ENCODE data around the gene NMT2. TPM values are rescaled to one million over a fixed set of nuclear protein-coding genes. Genes with fewer than 3 reads are reported as not detected.

Gene NMT2
- total RNA-seq, 1 experiment from 2014 or later = 11.8 TPM

- Histone ChIP-seq H3K79me2 (ENCODE audit: insufficient read depth, low read length) (no peaks in the 10 kb centered on the region), H3K23ac (ENCODE audit: insufficient read length, low read depth, low read length) (no peak overlapping the region), H2BK20ac (ENCODE audit: low read depth, low read length, poor library complexity, severe bottlenecking) (no peak overlapping the region), H3K4me2 (ENCODE audit: insufficient read depth, insufficient read length, low read length) (no peak overlapping the region), H3K14ac (ENCODE audit: insufficient read depth, low read length) (no peak overlapping the region), H4K20me1 (ENCODE audit: control insufficient read depth, insufficient read depth, insufficient read length) (no peaks in the 10 kb centered on the region), H3K27ac (ENCODE audit: insufficient read length, low read depth, low read length) (no peak overlapping the region), H3K9me3 (ENCODE audit: control insufficient read depth, low read depth, low read length) (peaks cover 9% of the 10 kb centered on the region), H4K91ac (ENCODE audit: insufficient read length, low read depth, low read length) (no peak overlapping the region), H2AK5ac (ENCODE audit: insufficient read length, low read length) (no peak overlapping the region), H4K8ac (replicated peaks; ENCODE audit: insufficient read length, low read depth, low read length) (no peak overlapping the region), H3K4me1 (ENCODE audit: insufficient read depth, low read length) (no peaks in the 10 kb centered on the region), H2BK15ac (ENCODE audit: low read depth, low read length) (no peak overlapping the region), H3K23me2 (ENCODE audit: insufficient read length, low read depth, low read length, poor library complexity, severe bottlenecking) (no peaks in the 10 kb centered on the region), H3K4ac (ENCODE audit: low read depth, low read length) (no peak overlapping the region), H3K79me1 (ENCODE audit: insufficient read depth, low read depth, low read length, poor library complexity, severe bottlenecking) (no peaks in the 10 kb centered on the region), H3K56ac (ENCODE audit: insufficient read length, low read depth, low read length) (no peak overlapping the region), H2BK5ac (ENCODE audit: insufficient read length, low read length) (no peak overlapping the region), H3T11ph (ENCODE audit: low read length) (no peak overlapping the region), H2BK12ac (ENCODE audit: insufficient read length, low read depth, low read length) (no peak overlapping the region), H3K9ac (ENCODE audit: extremely low read depth, insufficient read length, low read length) (no peak overlapping the region), H3K18ac (ENCODE audit: insufficient read length, low read depth, low read length) (no peak overlapping the region), H3K27me3 (ENCODE audit: insufficient read depth, low read length) (no peaks in the 10 kb centered on the region), H4K5ac (ENCODE audit: insufficient read length, low read depth, low read length) (no peak overlapping the region), H2AFZ (ENCODE audit: low read length) (no peak overlapping the region), H2BK120ac (ENCODE audit: low read depth, low read length, poor library complexity, severe bottlenecking) (no peak overlapping the region)
- Mint-ChIP-seq H3K4me1 (no peaks in the 10 kb centered on the region), H3K4me3 (no peak overlapping the region), H3K36me3 (ENCODE audit: insufficient read depth in 1 of 3, low read depth in 3 of 3) (peaks cover 18 to 31% (median 29%) of the 10 kb centered on the region in 3 experiments), H3K27ac (no peak overlapping the region), H3K27me3 (ENCODE audit: low read depth) (peaks cover 3% of the 10 kb centered on the region; the same call in 1 of the 2 replicates), H3K9me3 (peaks cover 18 to 20% of the 10 kb centered on the region in 2 experiments)
- no CpG with 5 or more reads among the region's 3 CpGs for WGBS (ENCODE audit: extremely low coverage, insufficient read length, low lambda C conversion rate)
- no peak for DNase-seq
- TF ChIP-seq CTCF (conservative IDR thresholded peaks at IDR 0.05) = no peak
Measured at GRCh38 chr10:15075421-15075820, 93.1 kb downstream of the NMT2 start.
